GM18499 (cell line): ENCODE data around the gene CALN1.

Experiments used
- ATAC-seq: cut with Tn5 transposase; IDR thresholded peaks from one replicate; pipeline ENCODE4 v1.9.1; 2021; ENCODE audit warnings: moderate number of reproducible peaks; ENCODE audit not compliant: insufficient read depth, unreplicated experiment

CALN1 gene

GRCh38 chr7:72334698-72335097, 77.4 kb downstream of the CALN1 start:
- ATAC-seq = no peak

DNA sequence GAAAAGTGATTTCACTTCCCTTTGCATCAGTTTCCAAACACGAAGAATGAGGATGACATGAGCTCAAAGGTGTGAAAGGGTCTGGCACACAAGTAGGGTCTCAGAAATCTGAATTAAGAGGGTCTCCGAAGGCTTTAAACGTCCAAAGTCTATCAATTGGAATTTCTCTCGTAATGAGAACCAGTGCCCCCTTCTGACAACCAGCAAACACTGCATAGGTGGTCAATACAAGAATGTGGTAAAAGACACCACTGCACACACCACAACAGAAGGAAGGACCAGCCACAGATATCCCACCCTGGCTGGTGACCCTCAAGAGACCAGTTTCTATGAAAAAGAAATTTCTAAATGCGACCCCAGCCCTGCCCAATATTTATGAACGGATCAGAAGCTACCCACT, 78.1 kb downstream of the CALN1 start:
- no peak for ATAC-seq

DNA sequence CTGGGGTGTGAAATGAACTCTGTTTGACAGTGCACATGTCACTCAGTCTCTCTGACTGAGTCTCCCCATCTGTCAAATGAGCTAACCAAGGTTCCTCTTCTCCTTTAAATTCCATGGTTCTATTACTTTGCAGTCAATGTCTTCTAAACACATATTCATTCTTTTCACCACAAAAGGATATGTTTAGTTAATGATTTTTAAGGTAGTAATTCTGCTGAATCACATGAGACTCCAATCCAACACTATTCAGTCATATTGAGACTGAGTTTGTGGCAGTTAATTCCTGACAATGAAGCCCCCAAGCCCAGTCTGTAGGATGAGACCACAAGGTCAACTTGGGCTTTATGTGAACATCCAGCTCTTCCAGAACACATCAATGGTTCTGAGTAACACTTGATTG, 85.3 kb downstream of the CALN1 start:
- no peak for ATAC-seq

GRCh38 chr7:72326365-72326764, 85.8 kb downstream of the CALN1 start:
- ATAC-seq = no peak

GRCh38 chr7:72325561-72325960, 86.6 kb downstream of the CALN1 start:
- no peak for ATAC-seq

- no peak for ATAC-seq
Measured at GRCh38 chr7:72321637-72322036, 90.5 kb downstream of the CALN1 start.

DNA sequence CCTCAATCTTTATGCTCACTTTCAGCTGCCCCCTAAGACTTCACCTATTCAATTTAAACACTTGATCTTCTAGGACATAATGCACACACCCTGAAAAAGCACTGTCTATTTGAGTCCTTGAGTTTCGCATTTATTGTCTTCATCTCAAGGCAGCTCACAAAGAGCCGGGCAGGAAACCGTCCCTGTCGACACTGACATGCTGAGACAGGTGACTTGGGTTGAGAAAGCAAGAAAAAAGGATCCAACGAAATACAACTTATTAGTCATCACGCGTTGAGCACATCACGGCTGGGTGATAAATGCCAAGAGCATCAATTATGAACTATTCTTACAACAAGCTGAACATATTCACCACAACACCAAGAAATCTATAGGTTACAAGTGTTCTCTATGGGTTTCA, 91.1 kb downstream of the CALN1 start:
- ATAC-seq = no peak

DNA sequence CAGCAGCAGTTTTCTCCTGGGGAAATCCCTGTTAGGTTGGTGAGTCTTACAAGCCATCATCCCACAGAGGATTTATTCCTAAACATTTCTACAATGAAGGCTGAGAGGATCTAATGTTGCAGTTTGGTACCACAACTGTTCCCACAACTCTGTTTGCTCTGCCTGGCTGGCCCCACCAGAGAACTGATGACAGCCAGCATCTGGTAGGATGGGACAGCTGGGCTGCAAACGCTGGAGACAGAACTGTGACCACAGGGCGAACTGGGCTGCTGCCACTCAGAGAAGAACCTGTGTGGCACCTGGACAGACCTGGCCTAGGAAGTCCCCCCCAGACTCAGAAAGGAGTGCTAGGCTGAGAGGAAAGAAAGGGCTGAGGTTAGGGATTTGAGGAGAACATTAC, 94.8 kb downstream of the CALN1 start:
- ATAC-seq = no peak

DNA sequence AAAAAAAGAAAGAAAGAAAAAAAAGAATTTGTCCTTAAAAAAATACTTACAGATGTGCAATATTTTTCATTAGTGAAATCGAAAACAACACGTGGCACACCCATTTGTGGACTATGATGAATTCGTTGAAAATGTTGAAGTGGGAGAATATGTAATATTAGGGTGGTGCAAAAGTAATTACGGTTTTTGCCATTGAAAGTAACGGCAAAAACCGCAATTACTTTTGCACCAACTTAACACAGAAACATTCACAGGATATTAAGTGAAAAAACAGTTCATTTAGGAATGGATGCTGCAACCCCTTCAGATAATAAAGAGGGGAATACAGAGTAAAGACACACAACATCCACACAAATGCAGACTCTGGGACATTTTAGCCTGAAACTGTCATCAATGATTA, 96.0 kb downstream of the CALN1 start:
- ATAC-seq = no peak

DNA sequence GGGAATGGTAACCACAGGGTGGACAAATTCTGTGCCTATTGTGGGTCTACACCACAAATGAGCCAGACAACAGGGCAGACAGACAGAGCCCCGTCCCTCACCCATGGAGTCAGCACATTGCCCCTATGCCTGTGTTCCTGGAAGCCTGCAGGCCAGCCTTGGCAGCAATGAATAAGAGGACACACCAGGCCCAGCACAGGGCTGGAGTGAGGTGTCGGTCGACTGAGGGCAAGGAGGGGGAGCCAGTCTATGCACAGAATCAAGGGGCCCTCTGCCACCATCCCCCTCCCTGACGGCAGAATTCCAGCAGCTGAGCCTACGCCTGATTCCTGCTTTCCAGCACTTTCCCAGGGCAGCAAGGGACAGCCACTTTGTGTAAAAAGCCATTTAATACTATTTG, 98.2 kb downstream of the CALN1 start:
- ATAC-seq = no peak

- no peak for ATAC-seq
Measured at GRCh38 chr7:72310301-72310700, 101.8 kb downstream of the CALN1 start.

DNA sequence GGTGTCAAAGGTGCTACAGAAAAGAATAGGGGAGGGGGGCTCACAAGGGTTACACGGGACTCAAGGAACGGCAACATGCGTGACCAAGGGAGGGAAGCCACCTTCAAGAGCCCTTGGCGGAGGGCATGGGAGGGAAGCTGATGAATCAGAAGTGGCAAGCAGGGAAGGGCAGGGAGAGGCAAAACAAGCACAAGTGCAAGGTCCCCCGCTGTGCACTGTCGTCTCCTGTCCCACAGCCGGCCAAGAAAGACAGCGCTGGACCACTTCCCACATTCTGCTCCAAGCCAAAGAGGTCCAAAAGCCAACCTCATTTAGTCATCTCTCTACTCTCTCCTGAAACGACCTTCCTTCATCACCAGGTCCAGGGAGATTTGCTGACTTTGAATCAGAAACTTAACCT, 102.7 kb downstream of the CALN1 start:
- ATAC-seq = no peak

DNA sequence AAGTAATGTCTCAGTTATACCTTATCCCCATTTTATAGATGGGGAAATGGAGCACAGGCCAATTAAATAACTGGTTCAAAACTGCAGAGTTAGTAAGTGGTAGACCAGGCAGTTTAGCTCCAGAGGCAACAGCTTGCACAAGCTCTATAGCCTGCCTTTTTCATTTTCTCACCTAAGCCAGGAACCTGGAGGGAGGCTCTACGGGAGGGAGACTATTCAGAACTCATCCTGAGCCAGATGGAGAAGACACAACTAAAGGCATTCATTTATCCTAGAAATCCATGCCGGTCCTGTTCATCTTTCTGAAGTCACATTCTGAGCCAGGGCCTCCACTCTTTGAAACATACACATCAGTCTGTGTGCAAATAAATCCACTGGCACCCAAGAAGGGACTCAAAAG, 103.2 kb downstream of the CALN1 start:
- no peak for ATAC-seq

DNA sequence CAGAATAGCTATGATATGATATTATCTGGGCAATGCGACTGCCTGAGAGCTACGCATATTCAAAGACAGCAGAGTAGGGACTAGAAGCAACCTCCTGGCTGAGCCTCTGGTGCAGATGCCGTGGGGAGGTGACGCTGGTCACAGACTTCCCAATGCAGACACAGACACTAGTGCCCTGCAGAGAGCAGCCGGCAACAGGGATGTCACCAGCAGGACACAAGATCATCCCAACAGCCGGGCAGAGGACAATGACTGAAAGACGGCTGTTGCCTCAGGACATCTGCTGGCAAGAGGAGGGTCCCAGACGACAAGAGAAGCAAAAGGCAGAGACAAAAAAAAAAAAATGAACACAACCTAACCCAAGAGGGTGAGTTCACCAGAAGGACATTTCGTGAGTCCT, 104.6 kb downstream of the CALN1 start:
- ATAC-seq = no peak

GRCh38 chr7:72298912-72299311, 113.2 kb downstream of the CALN1 start:
- ATAC-seq = no peak

- no peak for ATAC-seq
Measured at GRCh38 chr7:72298091-72298490, 114.0 kb downstream of the CALN1 start.

DNA sequence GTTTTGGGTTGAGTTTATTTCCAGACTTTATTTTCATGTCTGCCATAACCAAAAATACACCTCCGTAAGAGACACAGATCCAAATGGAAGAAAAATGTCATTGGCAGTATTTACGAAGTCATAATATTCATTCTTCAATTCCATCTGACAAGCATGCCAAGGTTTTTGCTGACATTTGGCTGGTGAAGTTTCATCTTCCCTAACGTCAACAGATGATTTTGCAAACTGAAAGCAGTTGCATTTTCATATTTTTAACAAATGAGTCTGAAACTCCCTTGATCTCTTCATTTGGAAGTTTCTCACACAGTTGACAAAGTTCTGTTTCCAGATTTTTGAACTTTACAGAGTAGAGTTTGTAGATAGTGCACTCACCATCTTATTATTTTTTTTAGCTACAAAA, 114.5 kb downstream of the CALN1 start:
- no peak for ATAC-seq

DNA sequence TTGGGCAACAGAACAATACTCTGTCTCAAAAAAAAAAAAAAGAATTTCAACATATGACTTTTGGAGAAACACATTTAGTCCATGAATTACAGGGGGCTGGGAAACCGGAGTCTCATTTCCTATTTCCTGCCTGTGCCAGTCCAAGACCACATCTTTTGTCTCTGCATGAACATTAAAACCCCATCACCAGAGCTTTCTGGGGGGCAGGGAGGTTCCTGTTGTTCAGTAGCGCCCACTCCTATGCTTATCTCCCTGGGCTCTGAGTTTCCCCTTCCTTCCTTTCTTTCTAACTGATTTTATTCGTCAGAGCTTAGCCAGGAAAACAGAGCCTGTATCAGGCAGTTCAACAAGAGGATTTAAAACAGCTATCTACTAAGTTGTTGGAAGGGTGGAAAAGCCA, 119.3 kb downstream of the CALN1 start:
- no peak for ATAC-seq

GRCh38 chr7:72292118-72292517, 120.0 kb downstream of the CALN1 start:
- ATAC-seq = no peak

DNA sequence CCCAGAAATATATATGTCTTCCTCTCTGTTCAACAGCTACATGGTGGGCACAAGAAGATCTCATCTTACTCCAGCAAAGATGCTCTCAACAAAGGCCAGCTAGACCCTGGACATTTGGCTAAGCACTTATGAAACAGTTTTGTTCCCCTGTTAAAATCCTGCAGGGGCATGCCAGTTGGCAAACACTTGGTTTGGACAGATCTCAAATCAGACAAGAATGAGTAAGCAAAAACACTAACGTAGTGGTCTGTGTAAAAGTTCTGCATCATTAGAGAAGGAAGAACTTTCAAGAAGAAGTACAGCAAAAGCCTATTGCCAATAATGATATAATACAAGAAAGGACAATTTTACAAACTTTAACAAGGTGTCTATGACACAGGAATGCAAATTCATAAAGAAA, 125.6 kb downstream of the CALN1 start:
- no peak for ATAC-seq

DNA sequence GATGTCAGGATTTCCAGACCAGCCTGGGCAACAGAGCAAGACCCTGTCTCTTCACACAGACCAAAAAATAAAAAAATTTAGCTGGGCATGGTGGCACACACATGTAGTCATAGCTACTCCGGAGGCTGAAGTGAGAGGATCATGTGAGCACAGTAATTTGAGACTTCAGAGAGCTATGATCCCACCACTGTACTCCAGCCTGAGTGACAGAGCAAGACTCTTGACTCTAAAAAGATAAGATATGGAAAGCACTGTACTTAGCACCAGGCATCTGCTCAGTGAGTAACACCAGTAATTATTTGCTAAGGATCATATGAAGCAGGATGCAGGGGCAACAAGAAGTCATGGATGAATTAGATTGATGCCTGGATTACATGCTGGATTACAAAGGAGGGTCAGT, 128.8 kb downstream of the CALN1 start:
- no peak for ATAC-seq

GRCh38 chr7:72281308-72281707, 130.8 kb downstream of the CALN1 start:
- ATAC-seq = no peak

DNA sequence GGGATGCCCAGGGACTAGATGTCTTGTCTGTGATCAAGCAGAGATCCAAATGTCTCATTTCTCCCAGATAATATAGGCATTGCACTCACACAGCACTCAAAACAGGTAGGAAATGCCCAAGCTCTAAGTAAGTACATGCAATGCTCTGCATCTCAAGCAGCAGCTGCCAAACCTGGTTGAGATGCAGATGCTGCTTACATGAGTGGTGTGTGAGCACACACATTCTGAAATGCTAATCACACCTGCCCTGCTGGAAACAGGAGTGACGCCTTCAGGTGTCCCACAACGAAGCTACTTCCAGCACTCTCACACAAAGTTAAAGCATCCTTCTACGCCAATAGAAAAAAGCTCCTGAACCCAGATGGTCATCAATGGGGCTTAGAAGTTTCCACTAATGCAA, 132.9 kb downstream of the CALN1 start:
- ATAC-seq = no peak
